ENCODE results near the gene ABLIM3. TPM values are rescaled to one million over a fixed set of nuclear protein-coding genes. Genes with fewer than 3 reads are reported as not detected.
"Not testable (repeated sequence)": the region's sequence is repeated elsewhere in the genome, so short reads cannot be mapped to it uniquely, and the experiment has no call there.

The ABLIM3 gene
- total RNA-seq, 1 experiment from 2014 or later: 25.1 TPM

DNA sequence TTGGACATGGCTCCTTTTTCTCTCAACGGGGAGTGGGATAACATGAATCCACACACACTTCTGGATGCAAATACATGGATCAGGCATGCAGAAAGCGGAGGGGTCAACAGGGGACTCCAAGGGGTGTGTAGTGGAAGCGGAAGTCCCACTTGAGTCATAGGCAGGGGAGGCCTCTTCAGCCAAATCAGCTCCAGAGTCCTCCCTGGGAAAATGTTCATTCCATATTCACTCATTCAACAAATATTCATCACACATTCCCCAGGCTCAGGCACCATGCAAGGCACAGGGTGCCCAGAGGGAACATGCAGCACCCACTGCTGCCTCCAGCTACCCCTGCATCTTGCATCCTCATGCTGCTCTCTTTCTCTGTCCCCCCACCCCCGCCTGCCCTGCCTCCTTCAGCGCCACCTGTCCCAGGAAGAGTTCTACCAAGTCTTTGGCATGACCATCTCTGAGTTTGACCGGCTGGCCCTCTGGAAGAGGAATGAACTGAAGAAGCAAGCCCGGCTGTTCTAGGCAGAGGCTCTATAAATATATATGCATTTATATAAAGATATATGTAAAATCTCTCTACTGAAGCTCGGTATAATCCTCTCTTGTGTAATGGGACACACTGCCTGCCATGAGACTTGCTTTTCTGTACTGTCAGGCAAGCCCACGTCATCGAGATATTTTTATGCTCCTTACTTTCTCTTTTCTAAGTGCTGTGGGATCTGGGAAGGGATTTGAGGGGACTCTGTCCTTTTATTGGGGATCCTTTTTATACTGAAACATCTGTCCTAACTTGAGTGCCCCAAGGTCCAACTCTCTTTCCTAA lies 116.8 kb downstream of the ABLIM3 start:
- DNase-seq (ENCODE audit: low read depth): peak; percentile 66

DNA sequence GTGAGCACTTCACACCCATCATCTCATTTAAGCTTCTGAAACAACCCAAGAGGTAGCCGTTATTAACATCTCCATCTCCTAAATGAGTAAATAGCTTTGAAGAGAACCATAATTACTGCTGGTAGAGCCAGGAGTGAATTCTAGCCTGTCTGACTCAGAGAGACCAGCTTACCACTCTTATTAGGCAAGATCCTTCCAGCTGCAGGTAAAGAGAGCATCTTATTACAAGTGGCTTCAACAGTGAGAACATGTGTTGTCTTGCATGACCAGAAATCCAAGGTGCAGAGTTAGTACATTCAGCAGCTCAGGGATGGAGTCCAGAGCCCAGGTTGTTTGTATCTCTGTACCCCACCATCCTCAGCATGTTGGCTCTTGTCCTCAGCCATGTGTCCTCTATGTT lies 119.5 kb downstream of the ABLIM3 start:
- DNase-seq (ENCODE audit: low read depth): no peak

DNA sequence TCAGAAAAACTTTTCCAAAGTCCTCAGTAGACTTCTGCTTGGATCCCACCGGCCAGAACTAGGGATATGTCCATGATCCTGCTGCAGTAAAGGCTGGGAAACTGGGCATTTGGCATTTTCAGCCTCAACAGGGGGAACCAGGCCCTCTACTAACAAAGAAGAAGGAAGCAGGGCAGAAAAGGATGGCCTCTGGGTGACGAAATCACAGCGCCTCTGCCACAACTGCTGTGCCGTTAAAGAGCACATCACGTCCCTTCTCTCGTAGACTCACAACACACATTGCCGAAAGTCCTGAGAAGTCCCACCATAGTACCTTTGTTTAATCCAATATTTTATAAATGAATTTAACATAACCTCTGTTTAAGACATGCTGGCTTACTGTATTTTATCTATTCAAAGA lies 120.0 kb downstream of the ABLIM3 start:
- DNase-seq (ENCODE audit: low read depth): no peak

DNA sequence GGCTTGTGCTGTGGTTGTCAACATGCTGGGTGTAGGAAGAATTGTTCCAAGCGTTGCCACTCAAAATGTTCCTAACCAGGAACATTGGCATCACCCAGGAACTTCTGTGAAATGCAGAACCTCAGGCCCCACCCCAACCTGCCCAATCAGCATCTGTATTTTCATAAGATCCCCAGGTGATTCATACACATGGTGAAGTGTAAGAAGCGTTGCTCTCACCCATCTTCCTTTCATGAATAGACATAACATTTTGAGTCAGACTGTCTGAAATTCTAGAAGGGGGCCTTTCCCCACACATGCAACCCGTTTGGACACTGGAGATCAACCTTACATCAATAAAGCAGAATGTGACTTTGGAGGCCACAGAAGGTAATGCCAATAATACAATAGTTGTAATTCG lies 121.0 kb downstream of the ABLIM3 start:
- DNase-seq (ENCODE audit: low read depth): no peak

DNA sequence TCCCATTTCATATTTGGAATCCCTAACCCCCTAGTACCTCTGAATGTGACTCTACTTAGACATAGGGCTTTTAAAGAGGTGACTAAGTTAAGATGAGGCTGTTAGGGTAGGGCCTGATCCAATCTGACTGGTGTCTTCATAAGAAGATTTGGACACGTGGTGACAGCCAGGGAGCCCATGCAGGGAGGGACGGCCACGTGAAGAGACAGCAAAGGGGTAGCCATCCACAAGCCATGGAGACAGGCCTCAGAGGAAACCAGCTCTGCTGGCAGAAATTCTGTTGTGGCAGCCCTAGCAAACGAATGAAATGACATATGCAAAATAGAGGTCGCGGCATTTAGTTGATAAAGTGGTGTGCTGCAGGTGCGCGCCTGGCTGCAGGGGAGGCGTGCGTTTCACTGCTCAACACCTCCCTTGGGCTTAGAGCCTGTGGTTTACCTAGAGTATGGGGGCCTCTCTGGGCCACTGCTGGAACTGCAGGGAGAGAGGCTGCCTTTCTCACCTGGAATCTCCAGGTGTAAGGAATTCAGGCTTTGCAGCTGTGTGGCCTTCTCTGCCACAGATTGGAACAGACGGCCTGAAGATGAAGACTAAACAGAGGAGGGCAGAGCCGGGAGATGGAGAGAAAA lies 123.3 kb downstream of the ABLIM3 start:
- DNase-seq (ENCODE audit: low read depth): no peak

DNA sequence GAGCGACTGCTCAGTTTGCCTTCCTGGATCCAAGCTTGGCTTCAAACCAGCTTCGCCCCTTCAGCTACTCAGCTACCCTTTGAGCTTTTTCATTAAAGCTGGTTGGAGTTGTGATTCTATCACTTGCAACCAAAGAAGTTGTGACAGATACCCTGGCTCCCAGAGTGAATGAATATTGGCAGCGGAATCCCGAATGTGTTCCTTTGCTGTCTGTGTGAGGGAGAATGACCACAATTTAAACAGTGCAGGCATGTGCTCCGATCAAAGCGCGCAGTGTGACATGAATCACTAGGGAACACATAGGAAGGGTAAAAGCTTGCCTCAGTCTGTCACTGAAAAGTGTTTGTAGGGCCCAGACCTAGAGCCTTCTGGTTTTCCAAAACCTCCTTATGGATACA lies 123.8 kb downstream of the ABLIM3 start:
- DNase-seq (ENCODE audit: low read depth): no peak

DNA sequence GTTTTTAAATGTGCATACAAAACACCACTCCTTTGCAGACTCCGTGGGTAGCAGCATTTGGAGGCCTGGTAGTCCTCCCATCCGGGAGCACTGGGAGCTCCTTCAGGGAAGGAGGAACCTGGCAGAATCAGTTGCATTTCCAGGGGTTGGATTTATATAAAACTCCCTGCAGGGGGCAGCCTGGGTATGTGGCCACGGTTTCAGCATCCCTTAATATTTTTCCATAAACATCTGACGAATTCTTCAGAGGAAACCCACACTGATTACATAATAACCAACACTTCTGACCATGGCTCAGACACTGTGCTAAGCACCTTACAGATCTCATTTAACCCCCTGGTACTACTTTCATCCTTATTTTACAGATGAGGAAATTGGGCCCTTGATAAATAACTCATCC lies 124.3 kb downstream of the ABLIM3 start:
- peak; percentile 43 for DNase-seq (ENCODE audit: low read depth)

DNA sequence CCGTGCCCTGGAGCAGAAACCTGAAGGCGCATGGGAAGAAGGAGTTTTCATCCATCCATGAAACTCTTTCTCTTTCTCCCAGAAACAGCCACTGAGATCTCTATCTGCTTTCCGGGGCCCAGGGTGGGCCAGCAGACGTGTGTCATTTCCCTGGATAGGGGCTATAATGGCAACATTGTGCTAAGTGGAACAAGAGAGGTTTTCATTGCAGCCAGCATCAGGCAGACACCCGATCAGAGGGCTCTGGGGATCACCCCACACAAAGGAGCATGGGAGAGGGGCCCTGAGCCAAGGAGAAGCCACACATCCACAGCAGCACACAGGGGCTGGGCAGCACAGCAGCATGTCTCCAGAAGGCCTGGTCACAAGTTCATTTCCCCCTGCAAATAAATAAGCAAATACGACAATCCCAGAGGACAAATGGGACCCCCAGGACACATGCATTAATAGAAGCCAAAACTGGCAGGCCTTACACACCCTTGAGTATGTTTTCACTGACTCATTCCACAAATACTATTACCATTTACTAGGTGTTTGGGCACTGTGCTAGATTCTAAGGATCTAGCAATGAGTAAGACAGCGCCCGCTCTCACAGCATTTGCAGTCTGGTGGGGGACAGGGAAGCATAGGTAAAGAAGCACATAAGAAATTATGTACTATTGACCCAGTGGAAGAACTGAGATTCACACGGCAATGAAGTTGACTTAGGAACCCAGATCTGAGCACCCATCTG lies 126.1 kb downstream of the ABLIM3 start:
- DNase-seq (ENCODE audit: low read depth): peak; percentile 35

DNA sequence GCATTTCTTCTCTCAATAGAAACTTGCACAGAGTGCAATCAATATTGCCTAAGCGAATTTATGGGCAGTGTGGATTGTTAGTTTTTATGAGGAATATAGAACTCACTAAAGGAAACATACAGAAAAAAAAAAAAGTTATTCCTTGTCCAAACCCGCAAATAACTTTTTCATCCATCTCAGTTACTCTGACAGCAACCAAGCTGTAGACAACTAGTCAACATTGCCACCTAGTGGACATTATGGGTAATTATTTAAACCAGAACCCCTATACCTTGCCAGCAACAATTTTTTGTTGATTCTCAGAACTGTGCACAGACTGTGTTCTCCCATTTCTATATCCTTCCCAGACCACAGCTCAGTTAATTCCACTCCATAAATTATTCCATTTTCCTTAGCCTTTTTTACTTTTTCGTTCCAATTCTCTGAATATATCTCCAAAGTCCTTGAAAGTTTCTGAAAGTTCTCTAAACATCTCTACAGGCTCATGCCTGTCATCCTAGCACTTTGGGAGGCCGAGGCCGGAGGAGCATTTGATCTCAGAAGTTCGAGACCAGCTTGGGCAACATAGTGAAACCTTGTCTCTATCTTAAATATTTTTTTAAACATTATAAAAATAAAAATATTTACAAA lies 127.8 kb downstream of the ABLIM3 start:
- peak; percentile 67 for DNase-seq (ENCODE audit: low read depth)

DNA sequence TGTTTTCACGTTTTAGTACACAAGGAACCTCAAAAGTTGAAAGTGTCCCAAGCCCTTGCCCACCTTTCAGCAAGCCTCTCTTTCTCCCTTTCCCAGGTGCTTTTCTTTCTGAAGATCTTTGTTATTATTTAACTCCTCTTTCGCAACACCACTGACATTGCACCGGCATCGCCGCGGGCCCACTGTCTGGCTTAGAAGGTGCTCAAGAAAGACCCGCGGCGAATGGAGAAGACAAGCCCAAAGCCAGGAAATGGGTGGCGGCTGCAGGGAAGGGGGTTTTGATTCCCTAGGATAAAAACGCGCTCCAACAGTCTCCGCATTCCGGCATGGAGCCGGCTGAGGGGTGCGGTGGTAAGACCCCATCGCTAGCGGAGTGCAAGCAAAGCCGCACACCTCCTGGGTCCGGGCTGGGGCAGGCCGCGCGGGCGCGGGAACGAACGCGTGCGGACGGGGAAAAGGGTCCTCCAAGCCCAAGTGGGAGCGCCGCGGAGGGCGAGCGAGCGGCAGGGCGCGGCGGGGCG lies 130.0 kb downstream of the ABLIM3 start:
- peak; percentile 17 for DNase-seq (ENCODE audit: low read depth)

DNA sequence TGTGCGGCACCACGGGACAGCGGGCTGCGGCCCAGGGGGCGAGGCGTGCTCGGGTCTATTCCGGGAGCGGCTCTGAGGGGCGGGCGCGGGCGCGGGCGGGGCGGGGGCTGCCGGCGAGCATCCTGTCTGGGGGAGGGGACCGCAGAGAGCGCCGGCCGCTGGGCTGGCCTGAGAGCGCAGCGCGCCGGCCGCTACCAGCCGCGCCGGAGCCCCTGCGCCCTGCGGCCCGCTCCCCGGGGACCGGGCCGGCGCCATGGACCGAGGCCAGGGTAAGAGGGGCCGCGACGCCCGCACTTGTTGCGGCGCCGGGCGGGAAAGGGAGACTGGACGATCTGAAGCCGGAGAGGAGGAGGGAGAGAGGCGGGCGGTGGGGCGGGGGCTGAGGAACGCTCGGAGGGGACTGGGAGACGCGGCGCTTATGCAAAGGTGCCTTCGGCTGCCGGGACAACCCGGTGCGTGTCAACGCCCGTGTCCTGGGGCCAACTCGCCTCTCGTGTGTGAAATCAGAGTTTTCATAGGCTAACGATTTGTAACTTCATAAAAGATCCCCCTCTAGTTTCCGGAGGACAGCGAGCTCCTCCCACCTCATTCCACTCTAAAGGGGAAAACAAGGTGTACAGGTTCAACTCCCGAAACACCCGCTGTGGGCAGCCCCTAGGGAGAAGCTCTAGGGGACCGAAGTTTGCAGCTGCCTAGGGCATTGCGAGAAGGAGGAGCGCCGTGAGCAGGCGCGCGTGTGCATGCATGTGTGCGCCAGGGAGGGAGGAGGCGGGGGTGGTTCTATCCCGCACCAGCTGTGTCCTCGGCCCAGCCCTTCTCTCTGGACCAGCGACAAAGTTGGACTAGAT lies 130.6 kb downstream of the ABLIM3 start, which contains the start of gene AFAP1L1:
Gene AFAP1L1, plus strand, starts transcription at position 144 of the 848 bp plus-strand sequence. Its CDS starts 110 bp downstream, at position 254.
- peak; percentile 65 for DNase-seq (ENCODE audit: low read depth)

DNA sequence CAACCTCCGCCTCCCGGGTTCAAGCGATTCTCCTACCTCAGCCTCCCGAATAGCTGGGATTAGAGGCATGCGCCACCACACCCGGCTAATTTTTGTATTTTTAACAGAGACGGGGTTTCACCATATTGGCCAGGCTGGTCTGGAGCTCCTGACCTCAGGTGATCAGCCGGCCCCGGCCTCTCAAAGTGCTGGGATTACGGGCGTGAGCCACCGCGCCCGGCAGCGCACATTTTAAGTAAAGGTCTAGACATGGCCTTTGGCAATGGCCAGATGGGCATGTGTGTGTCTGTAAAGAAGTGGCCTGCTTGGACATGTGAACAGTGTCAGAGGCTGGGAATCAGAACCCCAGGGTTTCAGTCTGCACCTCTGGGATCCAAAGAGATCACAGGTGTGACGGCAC lies 131.5 kb downstream of the ABLIM3 start:
- DNase-seq (ENCODE audit: low read depth): not testable (repeated sequence)

DNA sequence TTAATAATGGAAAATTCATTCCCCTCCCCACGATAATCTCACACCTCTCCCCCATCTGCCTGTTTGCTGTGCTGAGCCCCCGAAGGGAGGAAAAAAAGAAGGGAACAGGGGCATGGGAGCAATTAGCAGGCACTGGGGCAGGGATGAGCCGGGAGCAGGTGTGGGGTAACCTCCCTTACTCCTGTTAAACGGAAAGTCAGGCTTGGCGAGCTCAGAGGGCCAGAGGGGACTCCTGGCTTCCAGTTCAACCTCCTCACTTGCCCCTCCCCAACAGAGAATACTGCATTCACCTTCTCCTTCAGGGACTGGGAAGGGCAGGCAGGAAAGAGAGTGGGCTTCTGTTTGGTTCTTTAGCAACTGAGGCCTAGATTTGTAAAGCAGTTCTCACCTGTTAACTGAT lies 131.9 kb downstream of the ABLIM3 start:
- DNase-seq (ENCODE audit: low read depth): no peak

DNA sequence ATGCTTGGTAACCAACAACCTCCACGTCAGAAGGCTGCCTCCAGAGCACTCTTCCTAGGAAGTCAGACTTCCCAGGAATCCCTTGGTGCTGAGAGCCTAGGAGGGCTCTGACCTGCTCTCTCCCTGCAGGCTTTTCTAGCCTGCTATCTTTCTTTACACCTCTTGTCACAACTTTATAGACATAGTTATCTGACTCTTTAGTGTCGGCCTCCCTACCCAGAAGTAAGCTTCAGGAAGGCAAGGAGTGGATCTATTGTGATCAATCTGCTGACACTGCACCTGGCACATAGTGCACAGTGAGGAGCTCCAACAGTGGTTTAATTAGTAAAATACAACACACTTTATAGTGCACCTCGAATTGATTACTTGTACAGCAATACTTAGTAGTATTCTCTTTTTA lies 132.7 kb downstream of the ABLIM3 start:
- no peak for DNase-seq (ENCODE audit: low read depth)

DNA sequence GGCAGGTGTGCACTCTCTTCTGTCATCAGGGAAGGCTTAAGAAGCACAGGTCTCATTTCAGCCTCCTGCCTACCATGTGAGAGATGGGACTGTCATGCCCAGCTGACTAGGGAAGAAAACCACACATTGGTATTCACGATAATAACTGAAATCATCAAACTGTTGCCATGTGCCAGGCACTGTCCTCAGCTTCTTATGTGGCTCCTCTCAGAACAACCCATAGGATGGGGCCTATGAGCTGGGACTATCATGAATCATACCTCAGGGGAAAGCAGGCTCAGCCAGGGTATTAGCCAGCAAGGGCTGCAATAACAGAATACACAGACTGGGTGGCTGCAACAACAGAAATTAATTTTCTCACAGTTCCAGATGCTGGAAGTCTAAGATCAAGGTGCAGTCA lies 133.6 kb downstream of the ABLIM3 start:
- DNase-seq (ENCODE audit: low read depth): no peak

DNA sequence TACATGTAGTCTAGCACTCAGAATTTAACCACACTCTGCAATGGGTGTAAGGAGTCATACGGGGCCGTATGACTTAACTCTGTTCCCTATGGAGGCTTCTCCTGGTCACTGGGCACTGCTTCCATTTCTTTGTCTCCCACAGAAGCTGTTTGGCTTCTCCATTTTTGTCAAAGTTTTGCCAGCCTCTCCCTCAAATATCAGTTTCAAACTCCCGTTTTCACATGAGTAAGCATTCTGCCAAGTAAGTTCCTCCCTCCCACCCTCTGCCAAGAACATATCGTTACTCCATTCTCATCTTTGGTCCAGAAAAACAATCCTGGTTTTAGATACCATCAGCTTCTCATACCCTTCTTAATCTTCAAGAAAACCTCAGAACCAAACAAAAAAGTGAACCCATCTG lies 136.5 kb downstream of the ABLIM3 start:
- DNase-seq (ENCODE audit: low read depth): no peak

DNA sequence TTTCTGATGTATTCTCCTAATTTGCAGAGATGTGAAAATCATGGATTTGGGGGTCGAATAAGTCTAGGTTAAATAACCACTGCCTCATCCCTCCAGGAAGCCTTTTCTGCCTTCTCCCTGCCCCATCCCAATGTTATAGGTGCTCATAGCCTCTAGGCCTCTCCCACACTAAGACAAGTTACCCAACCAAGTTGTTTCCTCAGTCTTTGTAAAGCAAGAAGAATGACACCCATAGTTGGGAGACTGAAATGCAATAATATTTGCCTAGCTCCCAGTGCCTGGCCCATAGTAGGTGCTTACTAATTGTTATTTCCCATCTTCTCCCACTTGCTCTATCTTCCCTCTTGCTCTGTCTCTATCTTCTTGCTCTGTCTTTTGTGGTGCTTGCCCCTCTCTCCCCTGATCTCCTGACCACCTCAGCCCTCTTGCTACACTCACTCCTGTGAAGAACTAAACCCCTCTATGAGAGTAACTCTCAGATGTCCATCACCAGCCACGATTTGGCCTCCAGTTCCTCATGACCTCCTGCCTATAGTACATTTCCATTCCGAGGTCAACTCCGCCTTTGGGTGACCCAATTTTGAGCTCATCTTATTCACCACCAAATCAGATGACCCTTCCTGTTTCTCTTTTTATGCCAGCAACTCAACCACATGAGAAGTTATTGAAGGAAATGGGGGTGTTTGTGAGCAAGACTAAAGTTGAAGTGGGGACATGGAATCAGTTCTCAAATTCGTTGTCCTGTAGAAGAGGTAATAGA lies 137.3 kb downstream of the ABLIM3 start:
- no peak for DNase-seq (ENCODE audit: low read depth)

DNA sequence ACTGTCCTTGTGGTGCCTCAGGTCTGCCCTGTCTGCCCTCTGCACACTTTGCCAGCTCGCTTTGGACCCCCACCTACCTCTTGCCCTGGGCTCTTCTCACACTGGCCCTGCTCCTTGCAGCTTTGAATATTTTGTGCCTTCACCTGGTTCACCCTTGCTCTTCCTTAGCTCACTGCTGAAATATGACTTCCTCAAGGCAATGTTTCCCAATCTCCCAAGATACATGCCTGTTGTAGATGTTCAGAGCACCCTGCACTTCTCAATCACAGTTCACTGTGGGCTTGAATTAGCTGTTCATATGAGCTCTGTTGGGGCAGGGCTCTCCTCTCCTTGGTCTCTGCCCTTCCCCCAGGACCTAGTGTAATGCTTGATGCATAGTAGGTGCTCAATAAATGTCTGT lies 138.4 kb downstream of the ABLIM3 start:
- no peak for DNase-seq (ENCODE audit: low read depth)

DNA sequence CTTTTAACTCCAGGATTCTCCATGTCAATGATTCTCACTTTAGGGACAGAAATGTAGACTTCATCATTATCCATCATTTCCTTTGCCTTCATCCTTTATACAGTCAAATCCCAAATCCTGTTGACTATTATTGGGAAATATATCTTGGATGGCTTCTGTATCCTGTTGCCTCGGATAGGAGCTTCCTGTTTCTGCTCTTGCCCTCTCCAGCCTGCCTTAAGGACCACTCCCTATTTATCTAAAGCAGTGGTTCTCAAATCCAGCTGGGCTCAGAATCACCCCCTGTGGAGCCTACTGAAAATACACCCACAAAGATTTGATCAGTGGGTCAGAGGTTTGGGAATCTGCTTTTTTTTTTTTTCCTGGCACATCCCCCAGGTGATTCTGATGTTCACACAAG lies 138.8 kb downstream of the ABLIM3 start:
- no peak for DNase-seq (ENCODE audit: low read depth)

DNA sequence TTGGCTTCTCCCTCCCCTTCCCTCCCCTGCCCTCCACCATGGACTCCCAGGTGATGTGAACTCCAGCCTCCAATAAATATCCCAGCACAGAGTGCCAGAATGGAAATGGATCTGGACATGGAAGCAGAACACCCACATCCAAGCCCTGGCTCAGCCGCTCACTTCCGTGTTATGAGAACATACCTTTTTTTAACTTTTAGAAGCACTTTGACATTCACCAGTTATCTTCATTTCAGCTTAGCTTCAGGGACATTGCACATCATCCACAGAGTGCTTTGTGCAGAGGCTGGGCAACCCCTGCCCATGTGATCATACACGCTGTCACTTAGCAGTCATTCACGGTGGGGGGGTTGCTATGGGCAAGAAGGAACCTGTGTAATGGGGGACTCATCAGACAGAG lies 139.5 kb downstream of the ABLIM3 start:
- DNase-seq (ENCODE audit: low read depth): no peak

All from RPMI7951 (cell line).